ENCODE data around the gene LRBA.
"Not testable (repeated sequence)": the region's sequence is repeated elsewhere in the genome, so short reads cannot be mapped to it uniquely, and the experiment has no call there.

Gene LRBA

DNA sequence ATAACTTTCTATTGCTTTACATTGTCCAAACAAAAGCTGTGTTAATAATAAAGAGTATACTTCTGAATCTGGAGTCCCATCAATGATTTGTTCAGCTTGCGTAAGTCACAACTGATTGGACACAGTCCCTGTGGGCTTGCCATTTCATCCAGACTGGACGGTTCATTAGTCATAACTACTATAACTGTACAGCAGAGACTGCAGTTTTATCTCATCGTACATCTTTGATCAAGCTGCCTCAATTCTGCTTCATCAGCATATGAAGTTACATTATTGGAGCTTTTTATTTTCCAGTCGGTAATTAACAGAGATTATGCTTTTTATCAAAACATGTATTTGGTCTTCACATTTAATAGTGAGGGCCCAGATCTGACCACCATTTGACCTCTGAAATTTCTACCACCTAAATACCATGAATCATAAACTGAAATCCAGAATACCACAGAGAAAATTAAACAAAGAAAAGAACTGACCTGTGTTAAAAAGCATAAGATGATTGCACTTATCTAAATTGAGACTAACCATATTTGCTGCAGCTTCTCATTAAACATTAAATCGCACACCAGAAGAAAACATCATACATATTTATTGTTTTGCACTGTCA lies 445.6 kb downstream of the LRBA start:
- Histone ChIP-seq H3K23ac (ENCODE audit: low read depth, low read length, poor library complexity) (no peak overlapping the region), H3K27ac (replicated peaks; ENCODE audit: low read length) (no peak overlapping the region), H3K4me1 (ENCODE audit: control insufficient read depth in 2 of 2, insufficient read depth in 1 of 2, low read depth in 1 of 2, low read length in 2 of 2) (peaks cover 0 to 6% of the 10 kb centered on the region in 2 donors), H3K18ac (ENCODE audit: low read length) (no peak overlapping the region), H3K9me3 (replicated peaks in 1 of 2; ENCODE audit: control insufficient read depth in 2 of 2, insufficient read depth in 1 of 2, low read depth in 1 of 2, low read length in 2 of 2) (no peaks in the 10 kb centered on the region), H3K14ac (ENCODE audit: low read length) (no peak overlapping the region), H2BK120ac (ENCODE audit: low read depth, low read length) (no peak overlapping the region), H2AFZ (ENCODE audit: low read length) (no peak overlapping the region), H3K4me3 (ENCODE audit: low read length in 2 of 2) (no peak overlapping the region), H2BK15ac (ENCODE audit: low read length) (no peak overlapping the region), H3K27me3 (ENCODE audit: control insufficient read depth in 3 of 3, insufficient read depth in 3 of 3, low read depth in 1 of 3, low read length in 3 of 3) (no peaks in the 10 kb centered on the region), H3K9ac (ENCODE audit: low read depth, low read length, poor library complexity) (no peak overlapping the region), H3K79me1 (ENCODE audit: low read depth, low read length) (no peaks in the 10 kb centered on the region), H2AK5ac (ENCODE audit: low read depth, low read length) (no peak overlapping the region), H3K36me3 (replicated peaks in 1 of 2; ENCODE audit: control insufficient read depth in 2 of 2, insufficient read depth in 2 of 2, low read length in 2 of 2) (peaks cover 0 to 2% of the 10 kb centered on the region in 2 donors), H4K8ac (ENCODE audit: low read depth, low read length) (no peak overlapping the region), H3K4me2 (ENCODE audit: insufficient read depth, low read length, poor library complexity, severe bottlenecking) (no peak overlapping the region), H4K91ac (ENCODE audit: low read depth, low read length, poor library complexity) (no peak overlapping the region), H3K4ac (ENCODE audit: low read length) (no peak overlapping the region), H2BK12ac (ENCODE audit: low read length) (no peak overlapping the region), H2BK5ac (ENCODE audit: low read length) (no peak overlapping the region)
- no CpG with 5 or more reads among the region's 5 CpGs for WGBS, 2 donors (ENCODE audit: extremely low coverage in 2 of 2, insufficient read length in 2 of 2, insufficient replicate concordance in 1 of 2)
- no peak for DNase-seq (ENCODE audit: low spot score)

GRCh38 chr4:150567070-150567469 lies 448.0 kb downstream of the LRBA start:
- H3K9ac ChIP-seq (ENCODE audit: low read depth, low read length, poor library complexity): no peak overlapping the region
- H2BK120ac ChIP-seq (ENCODE audit: low read depth, low read length): no peak overlapping the region
- H2AK5ac ChIP-seq (ENCODE audit: low read depth, low read length): no peak overlapping the region
- no peak overlapping the region for H3K27ac ChIP-seq (replicated peaks; ENCODE audit: low read length)
- H3K14ac ChIP-seq (ENCODE audit: low read length): no peak overlapping the region
- H3K9me3 ChIP-seq (replicated peaks in 1 of 2; ENCODE audit: control insufficient read depth in 2 of 2, insufficient read depth in 1 of 2, low read depth in 1 of 2, low read length in 2 of 2): no peaks in the 10 kb centered on the region
- no peaks in the 10 kb centered on the region for H3K79me1 ChIP-seq (ENCODE audit: low read depth, low read length)
- no peak overlapping the region for H3K23ac ChIP-seq (ENCODE audit: low read depth, low read length, poor library complexity)
- H3K18ac ChIP-seq (ENCODE audit: low read length): no peak overlapping the region
- no peak overlapping the region for H2AFZ ChIP-seq (ENCODE audit: low read length)
- no peak overlapping the region for H3K4me2 ChIP-seq (ENCODE audit: insufficient read depth, low read length, poor library complexity, severe bottlenecking)
- H3K4me1 ChIP-seq (ENCODE audit: control insufficient read depth in 2 of 2, insufficient read depth in 1 of 2, low read depth in 1 of 2, low read length in 2 of 2): peaks cover 0 to 2% of the 10 kb centered on the region in 2 donors
- no CpG with 5 or more reads among the region's 3 CpGs for WGBS, 2 donors (ENCODE audit: extremely low coverage in 2 of 2, insufficient read length in 2 of 2, insufficient replicate concordance in 1 of 2)
- no peak overlapping the region for H3K4ac ChIP-seq (ENCODE audit: low read length)
- DNase-seq (ENCODE audit: low spot score): no peak
- H3K4me3 ChIP-seq (ENCODE audit: low read length in 2 of 2): no peak overlapping the region
- peaks cover 0 to 2% of the 10 kb centered on the region in 2 donors for H3K36me3 ChIP-seq (replicated peaks in 1 of 2; ENCODE audit: control insufficient read depth in 2 of 2, insufficient read depth in 2 of 2, low read length in 2 of 2)
- no peaks in the 10 kb centered on the region for H3K27me3 ChIP-seq (ENCODE audit: control insufficient read depth in 3 of 3, insufficient read depth in 3 of 3, low read depth in 1 of 3, low read length in 3 of 3)
- H2BK12ac ChIP-seq (ENCODE audit: low read length): no peak overlapping the region
- no peak overlapping the region for H2BK5ac ChIP-seq (ENCODE audit: low read length)
- H4K91ac ChIP-seq (ENCODE audit: low read depth, low read length, poor library complexity): no peak overlapping the region
- no peak overlapping the region for H2BK15ac ChIP-seq (ENCODE audit: low read length)
- H4K8ac ChIP-seq (ENCODE audit: low read depth, low read length): no peak overlapping the region

DNA sequence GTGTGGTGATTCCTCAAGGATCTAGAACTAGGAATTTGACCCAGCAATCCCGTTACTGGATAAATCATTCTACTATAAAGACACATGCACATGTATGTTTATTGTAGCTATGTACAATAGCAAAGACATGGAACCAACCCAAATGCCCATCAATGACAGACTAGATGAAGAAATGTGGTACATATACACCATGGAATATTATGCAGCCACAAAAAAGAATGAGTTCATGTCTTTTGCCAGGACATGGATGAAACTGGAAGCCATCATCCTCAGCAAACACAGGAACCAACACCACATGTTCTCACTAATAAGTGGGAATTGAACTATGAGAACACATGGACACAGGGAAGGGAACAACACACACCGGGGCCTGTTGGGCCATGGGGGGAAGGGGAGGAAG lies 450.1 kb downstream of the LRBA start:
- DNase-seq (ENCODE audit: low spot score); H2BK15ac ChIP-seq (ENCODE audit: low read length); H3K79me1 ChIP-seq (ENCODE audit: low read depth, low read length); H2AK5ac ChIP-seq (ENCODE audit: low read depth, low read length); H2AFZ ChIP-seq (ENCODE audit: low read length); H2BK5ac ChIP-seq (ENCODE audit: low read length); H3K36me3 ChIP-seq (replicated peaks in 1 of 2; ENCODE audit: control insufficient read depth in 2 of 2, insufficient read depth in 2 of 2, low read length in 2 of 2); H3K4me3 ChIP-seq (ENCODE audit: low read length in 2 of 2); H3K18ac ChIP-seq (ENCODE audit: low read length); H3K23ac ChIP-seq (ENCODE audit: low read depth, low read length, poor library complexity); H3K4me1 ChIP-seq (ENCODE audit: control insufficient read depth in 2 of 2, insufficient read depth in 1 of 2, low read depth in 1 of 2, low read length in 2 of 2); H3K4ac ChIP-seq (ENCODE audit: low read length); H4K8ac ChIP-seq (ENCODE audit: low read depth, low read length); H2BK120ac ChIP-seq (ENCODE audit: low read depth, low read length); H3K27ac ChIP-seq (replicated peaks; ENCODE audit: low read length); H4K91ac ChIP-seq (ENCODE audit: low read depth, low read length, poor library complexity); H3K4me2 ChIP-seq (ENCODE audit: insufficient read depth, low read length, poor library complexity, severe bottlenecking); H3K14ac ChIP-seq (ENCODE audit: low read length); H3K27me3 ChIP-seq (ENCODE audit: control insufficient read depth in 3 of 3, insufficient read depth in 3 of 3, low read depth in 1 of 3, low read length in 3 of 3); H3K9ac ChIP-seq (ENCODE audit: low read depth, low read length, poor library complexity); H2BK12ac ChIP-seq (ENCODE audit: low read length); H3K9me3 ChIP-seq (replicated peaks in 1 of 2; ENCODE audit: control insufficient read depth in 2 of 2, insufficient read depth in 1 of 2, low read depth in 1 of 2, low read length in 2 of 2): not testable (repeated sequence)
- WGBS, 2 donors (ENCODE audit: extremely low coverage in 2 of 2, insufficient read length in 2 of 2, insufficient replicate concordance in 1 of 2): no CpG with 5 or more reads among the region's 2 CpGs

- H3K4me3 ChIP-seq (ENCODE audit: low read length in 2 of 2): no peak overlapping the region
- H2BK12ac ChIP-seq (ENCODE audit: low read length): no peak overlapping the region
- no peaks in the 10 kb centered on the region for H3K9me3 ChIP-seq (replicated peaks in 1 of 2; ENCODE audit: control insufficient read depth in 2 of 2, insufficient read depth in 1 of 2, low read depth in 1 of 2, low read length in 2 of 2)
- no peak overlapping the region for H4K91ac ChIP-seq (ENCODE audit: low read depth, low read length, poor library complexity)
- no peaks in the 10 kb centered on the region for H3K79me1 ChIP-seq (ENCODE audit: low read depth, low read length)
- H3K9ac ChIP-seq (ENCODE audit: low read depth, low read length, poor library complexity): no peak overlapping the region
- no peak overlapping the region for H3K14ac ChIP-seq (ENCODE audit: low read length)
- H3K23ac ChIP-seq (ENCODE audit: low read depth, low read length, poor library complexity): no peak overlapping the region
- no peak for DNase-seq (ENCODE audit: low spot score)
- H3K4me1 ChIP-seq (ENCODE audit: control insufficient read depth in 2 of 2, insufficient read depth in 1 of 2, low read depth in 1 of 2, low read length in 2 of 2): no peaks in the 10 kb centered on the region
- no peaks in the 10 kb centered on the region for H3K36me3 ChIP-seq (replicated peaks in 1 of 2; ENCODE audit: control insufficient read depth in 2 of 2, insufficient read depth in 2 of 2, low read length in 2 of 2)
- no peak overlapping the region for H2BK15ac ChIP-seq (ENCODE audit: low read length)
- H2AFZ ChIP-seq (ENCODE audit: low read length): no peak overlapping the region
- no peaks in the 10 kb centered on the region for H3K27me3 ChIP-seq (ENCODE audit: control insufficient read depth in 3 of 3, insufficient read depth in 3 of 3, low read depth in 1 of 3, low read length in 3 of 3)
- no peak overlapping the region for H3K27ac ChIP-seq (replicated peaks; ENCODE audit: low read length)
- no peak overlapping the region for H4K8ac ChIP-seq (ENCODE audit: low read depth, low read length)
- H2AK5ac ChIP-seq (ENCODE audit: low read depth, low read length): no peak overlapping the region
- no peak overlapping the region for H2BK120ac ChIP-seq (ENCODE audit: low read depth, low read length)
- H3K4ac ChIP-seq (ENCODE audit: low read length): no peak overlapping the region
- H2BK5ac ChIP-seq (ENCODE audit: low read length): no peak overlapping the region
- no peak overlapping the region for H3K18ac ChIP-seq (ENCODE audit: low read length)
- no peak overlapping the region for H3K4me2 ChIP-seq (ENCODE audit: insufficient read depth, low read length, poor library complexity, severe bottlenecking)
Observed at GRCh38 chr4:150562751-150563150, 452.3 kb downstream of the LRBA start.
